Spleen (tissue), 7 donors: Measurements from ENCODE around the gene ZNF586.

Source experiments
- POLR2A ChIP-seq, 3 donors: fragments of 450-650 bp; IDR thresholded peaks; one replicate each; pipeline ENCODE4 v1.5.1; 2017; ENCODE audit warnings: antibody characterized with exemption in 3 of 3, mild to moderate bottlenecking in 1 of 3
- POLR2AphosphoS5 ChIP-seq, 3 donors: sonication (generic); formaldehyde crosslinking; IDR thresholded peaks; one replicate each; pipeline ENCODE4 v1.5.1; 2017; ENCODE audit warnings: antibody characterized with exemption in 3 of 3
- TF ChIP-seq, protein P1 (sequence below), 11 experiments: fragments of 200-600 bp in 7 of 11; fragments of 450-650 bp in 4 of 11; sonication (generic) in 4 of 11; IDR thresholded peaks in 8 of 11; conservative IDR thresholded peaks in 3 of 11; 1 replicate in 7 of 11; 2 replicates in 4 of 11; pipeline versions ENCODE4 v1.4.0 to v1.8.0; 2016 to 2021; ENCODE audit warnings: antibody characterized with exemption in 11 of 11, inconsistent platforms in 4 of 11, mild to moderate bottlenecking in 1 of 11
- donor health status: DM: no; HTN: no; CAD: no; lungs with moderate emphysema.
- donor health status: DM: no; HTN: no; CAD: no.
- donor health status: DM: no; HTN: no; CAD: no.

DNA sequence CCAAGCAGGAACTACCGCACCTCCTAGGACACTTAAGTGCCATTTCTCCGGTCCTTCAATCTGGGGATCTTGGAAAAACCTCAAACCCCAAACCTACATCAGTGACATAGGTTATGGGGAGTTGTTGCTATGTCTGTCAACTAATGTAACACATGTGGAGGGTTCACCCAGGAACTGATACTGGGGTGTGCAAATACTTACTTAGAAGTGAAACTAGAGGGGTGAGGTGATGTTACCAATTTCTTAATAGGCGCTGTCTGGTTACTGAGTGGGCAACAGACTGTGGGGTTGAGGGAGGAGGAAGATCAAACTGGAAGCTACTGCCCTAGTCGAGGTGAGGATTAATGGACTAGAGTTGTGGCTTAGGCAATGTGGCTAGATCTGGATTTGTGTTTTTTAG is 1.9 kb downstream of the ZNF586 start:
- TF ChIP-seq POLR2AphosphoS5 (IDR thresholded peaks at IDR 0.05) (no peak), POLR2A (IDR thresholded peaks at IDR 0.05) (no peak)
- TF ChIP-seq, protein P1, sequence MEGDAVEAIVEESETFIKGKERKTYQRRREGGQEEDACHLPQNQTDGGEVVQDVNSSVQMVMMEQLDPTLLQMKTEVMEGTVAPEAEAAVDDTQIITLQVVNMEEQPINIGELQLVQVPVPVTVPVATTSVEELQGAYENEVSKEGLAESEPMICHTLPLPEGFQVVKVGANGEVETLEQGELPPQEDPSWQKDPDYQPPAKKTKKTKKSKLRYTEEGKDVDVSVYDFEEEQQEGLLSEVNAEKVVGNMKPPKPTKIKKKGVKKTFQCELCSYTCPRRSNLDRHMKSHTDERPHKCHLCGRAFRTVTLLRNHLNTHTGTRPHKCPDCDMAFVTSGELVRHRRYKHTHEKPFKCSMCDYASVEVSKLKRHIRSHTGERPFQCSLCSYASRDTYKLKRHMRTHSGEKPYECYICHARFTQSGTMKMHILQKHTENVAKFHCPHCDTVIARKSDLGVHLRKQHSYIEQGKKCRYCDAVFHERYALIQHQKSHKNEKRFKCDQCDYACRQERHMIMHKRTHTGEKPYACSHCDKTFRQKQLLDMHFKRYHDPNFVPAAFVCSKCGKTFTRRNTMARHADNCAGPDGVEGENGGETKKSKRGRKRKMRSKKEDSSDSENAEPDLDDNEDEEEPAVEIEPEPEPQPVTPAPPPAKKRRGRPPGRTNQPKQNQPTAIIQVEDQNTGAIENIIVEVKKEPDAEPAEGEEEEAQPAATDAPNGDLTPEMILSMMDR (IDR thresholded peaks at IDR 0.05 in 8 of 11, conservative IDR thresholded peaks at IDR 0.05 in 3 of 11), result no peak
